SKM-1 (cell line): Measurements from ENCODE around the gene NPIPA1.
"Not testable (repeated sequence)": the region's sequence is repeated elsewhere in the genome, so short reads cannot be mapped to it uniquely, and the experiment has no call there.

Experiments
- DNase-seq: peaks from one replicate; lab custom pipeline; 2025; ENCODE audit not compliant: unreplicated experiment; lab: John Stamatoyannopoulos, UW

The NPIPA1 gene

GRCh38 chr16:14937143-14937542 is at the start of gene NPIPA1:
Gene NPIPA1 (plus strand): TSS chr16:14937443. CDS start chr16:14937443, 0 bp downstream.
- DNase-seq: not testable (repeated sequence)

DNA sequence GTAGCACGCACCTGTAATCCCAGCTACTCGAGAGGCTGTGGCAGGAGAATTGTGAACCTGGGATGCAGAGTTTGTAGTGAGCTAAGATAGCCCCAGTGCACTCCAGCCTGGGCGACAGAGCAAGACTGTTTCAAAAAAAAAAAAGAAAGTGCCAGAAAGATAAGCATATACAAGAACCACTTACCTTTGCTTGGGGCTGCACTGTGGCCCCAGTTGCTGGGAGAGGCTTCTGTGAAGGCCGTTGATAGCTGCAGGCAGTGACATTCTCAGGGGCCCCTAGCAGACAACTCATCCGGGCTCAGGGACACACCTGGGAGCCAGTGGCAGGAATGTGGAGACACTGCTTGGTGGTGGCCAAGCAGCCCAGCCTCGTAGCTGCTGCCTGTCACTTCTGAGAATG is 45.1 kb upstream of the NPIPA1 start:
- not testable (repeated sequence) for DNase-seq

DNA sequence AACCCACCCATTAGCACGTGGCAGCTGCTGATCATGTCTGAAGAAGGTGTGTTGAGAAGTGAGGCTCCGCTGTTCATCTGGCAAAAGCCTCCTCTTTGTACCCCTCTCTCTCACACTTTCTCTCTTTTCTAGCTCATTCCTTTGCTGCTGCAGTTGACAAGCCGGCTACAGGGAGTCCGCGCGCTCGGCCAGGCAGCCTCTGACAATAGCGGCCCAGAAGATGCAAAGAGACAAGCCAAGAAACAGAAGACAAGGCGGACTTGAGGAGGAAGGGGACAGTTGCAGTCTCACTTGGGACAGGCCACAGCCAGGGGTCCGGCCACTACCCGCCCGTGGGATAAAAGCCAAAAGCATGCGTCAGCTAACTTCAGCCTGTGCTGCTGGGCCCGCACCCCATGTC is 41.9 kb upstream of the NPIPA1 start:
- DNase-seq: not testable (repeated sequence)

DNA sequence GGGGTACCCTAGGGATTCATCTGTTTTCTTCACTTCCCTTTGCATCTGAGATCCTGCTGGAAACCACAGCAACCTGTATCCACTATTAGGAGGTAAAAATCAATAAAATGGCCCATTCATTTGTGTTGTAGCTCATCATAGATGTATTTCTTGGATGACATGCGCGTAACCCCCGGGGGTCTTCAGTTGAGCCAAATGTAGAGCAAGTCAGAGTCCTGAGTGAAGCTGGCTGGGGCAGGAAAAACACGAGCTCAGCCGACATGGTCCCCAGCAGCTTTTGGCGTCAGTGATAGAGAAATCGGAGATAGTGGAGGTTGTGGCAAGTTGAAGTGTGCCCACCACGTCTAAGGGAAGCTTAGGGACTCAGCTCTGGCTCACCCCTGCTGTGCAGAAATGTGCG is 41.2 kb upstream of the NPIPA1 start:
- not testable (repeated sequence) for DNase-seq

DNA sequence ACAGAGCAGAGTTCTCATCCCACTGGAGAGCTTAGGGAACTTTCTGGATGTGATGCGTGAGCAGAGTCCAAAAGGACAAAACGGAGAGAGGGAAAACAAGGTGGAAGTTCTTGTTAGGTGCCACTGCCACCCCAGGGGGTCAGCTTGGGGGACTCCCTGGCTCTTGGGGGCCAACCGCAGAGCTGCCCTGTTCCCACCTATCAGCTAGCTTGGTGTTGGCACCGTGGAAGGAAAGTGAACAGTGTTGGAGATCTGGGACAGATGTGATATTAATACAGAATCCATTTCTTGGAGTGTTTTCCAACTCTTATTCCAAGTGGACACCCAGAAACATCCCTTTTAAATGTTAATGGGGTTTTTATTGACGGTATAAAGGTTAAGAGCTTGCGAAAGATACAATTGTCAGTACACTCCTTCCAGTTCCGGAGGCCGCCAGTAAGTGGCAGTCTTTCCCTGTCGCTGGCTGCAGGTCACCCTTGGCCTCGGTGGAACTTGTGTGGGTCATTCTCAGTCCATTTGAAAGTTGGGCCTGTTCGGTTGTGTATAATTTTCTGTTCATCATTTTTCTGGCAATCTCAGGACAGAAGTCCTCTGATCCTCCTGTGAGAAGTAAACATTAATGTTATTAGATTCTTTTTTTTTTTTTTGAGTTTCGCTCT is 40.1 kb upstream of the NPIPA1 start:
- not testable (repeated sequence) for DNase-seq

DNA sequence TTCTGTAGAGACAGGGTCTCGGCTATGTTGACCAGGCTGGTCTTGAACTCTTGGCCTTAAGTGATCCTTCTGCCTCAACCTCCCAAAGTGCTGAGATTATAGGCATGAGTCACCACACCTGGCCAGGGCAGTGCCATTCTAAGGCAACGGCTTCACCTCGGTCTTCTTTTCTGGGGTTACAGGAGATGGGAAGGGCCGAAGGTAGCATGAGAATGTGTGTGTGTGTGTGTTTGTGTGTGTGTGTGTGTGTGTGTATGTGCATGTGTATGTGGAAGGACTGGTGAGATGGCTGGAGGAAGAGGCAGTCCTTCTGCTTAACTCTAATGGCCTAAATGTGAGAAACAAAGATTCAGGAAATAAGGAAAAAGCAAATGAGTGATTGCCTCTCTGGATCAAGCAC is 39.1 kb upstream of the NPIPA1 start:
- DNase-seq: not testable (repeated sequence)

- DNase-seq: not testable (repeated sequence)
These were observed 33.9 kb upstream of the NPIPA1 start for GRCh38 chr16:14903191-14903957.

DNA sequence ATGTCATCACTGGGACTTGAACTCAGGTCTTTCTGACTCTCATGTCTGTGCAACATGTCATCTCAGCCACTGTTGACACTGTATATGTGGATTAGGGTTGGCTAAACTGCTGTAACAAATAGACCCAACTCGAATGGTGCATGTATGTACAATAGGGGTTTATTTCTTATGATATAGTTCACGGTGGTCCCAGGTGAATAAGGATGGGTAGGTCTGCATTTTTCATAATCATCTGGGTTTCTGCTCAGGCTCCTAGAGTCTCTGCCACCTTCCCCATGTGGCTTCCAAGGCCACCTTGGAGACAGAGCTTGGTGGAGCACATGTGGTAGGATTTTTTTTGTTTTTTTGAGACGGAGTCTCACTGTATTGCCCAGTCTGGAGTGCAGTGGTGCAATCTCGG is 27.5 kb upstream of the NPIPA1 start:
- not testable (repeated sequence) for DNase-seq

GRCh38 chr16:14910833-14911629 is 26.2 kb upstream of the NPIPA1 start:
- DNase-seq: not testable (repeated sequence)

GRCh38 chr16:14911954-14912353 is 25.3 kb upstream of the NPIPA1 start:
- DNase-seq: not testable (repeated sequence)

DNA sequence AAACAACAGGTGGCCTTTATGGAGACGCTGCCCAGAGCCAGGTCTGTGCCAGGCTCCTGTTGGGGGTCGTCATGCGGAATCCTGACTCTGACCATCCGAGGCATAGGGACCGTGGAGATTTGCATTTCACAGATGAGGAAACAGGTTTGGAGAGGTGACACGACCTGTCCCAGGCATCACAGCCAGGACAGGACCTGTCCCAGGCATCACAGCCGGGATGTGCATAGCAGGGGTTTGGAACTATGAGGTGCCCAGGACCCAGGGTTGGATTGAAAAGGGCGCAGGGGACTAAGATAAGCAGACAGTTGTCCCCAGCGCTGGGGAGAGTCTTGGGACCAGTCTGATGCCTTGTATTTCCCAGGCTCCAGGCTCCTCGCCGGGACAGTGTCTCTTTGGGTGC is 24.7 kb upstream of the NPIPA1 start:
- not testable (repeated sequence) for DNase-seq

DNA sequence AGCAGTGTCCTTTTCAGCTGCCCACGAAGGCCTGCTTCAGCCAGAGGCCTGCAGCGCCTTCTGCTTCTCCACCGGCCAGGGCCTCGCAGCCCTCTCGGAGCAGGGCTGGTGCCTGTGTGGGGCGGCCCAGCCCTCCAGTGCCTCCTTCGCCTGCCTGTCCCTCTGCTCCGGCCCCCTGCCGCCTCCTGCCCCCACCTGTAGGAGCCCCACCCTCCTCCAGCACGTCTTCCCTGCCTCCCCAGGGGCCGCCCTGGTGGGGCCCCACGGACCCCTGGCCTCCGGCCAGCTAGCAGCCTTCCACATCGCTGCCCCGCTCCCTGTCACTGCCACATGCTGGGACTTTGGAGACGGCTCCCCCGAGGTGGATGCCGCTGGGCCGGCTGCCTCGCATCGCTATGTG is 18.7 kb upstream of the NPIPA1 start:
- not testable (repeated sequence) for DNase-seq

GRCh38 chr16:14919837-14920600 is 17.2 kb upstream of the NPIPA1 start:
- DNase-seq: not testable (repeated sequence)

DNA sequence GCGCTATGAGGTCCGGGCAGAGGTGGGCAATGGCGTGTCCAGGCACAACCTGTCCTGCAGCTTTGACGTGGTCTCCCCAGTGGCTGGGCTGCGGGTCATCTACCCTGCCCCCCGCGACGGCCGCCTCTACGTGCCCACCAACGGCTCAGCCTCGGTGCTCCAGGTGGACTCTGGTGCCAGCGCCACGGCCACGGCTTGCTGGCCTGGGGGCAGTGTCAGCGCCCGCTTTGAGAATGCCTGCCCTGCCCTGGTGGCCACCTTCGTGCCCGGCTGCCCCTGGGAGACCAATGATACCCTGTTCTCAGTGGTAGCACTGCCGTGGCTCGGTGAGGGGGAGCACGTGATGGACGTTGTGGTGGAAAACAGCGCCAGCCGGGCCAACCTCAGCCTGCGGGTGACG is 15.0 kb upstream of the NPIPA1 start:
- DNase-seq: not testable (repeated sequence)

DNA sequence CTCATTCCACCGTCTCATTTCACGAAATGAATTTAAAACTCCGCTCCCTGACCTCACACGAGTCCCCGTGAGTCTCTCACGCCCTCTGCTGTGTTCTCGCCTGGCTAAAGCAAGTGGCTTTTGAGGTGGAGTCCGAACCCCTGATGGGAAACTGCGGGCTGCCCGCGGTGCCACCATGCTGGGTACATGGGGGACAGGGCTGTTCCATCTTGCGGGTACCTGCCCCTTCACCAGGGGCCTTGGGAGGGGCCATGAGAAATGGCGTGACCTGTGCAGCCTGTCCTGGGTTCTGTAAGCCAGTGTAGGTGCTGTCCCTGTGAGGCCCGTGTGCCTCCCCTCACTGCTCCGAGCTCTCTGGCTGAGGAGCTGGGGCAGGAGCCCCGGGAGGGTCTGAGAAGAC is 14.3 kb upstream of the NPIPA1 start:
- not testable (repeated sequence) for DNase-seq

DNA sequence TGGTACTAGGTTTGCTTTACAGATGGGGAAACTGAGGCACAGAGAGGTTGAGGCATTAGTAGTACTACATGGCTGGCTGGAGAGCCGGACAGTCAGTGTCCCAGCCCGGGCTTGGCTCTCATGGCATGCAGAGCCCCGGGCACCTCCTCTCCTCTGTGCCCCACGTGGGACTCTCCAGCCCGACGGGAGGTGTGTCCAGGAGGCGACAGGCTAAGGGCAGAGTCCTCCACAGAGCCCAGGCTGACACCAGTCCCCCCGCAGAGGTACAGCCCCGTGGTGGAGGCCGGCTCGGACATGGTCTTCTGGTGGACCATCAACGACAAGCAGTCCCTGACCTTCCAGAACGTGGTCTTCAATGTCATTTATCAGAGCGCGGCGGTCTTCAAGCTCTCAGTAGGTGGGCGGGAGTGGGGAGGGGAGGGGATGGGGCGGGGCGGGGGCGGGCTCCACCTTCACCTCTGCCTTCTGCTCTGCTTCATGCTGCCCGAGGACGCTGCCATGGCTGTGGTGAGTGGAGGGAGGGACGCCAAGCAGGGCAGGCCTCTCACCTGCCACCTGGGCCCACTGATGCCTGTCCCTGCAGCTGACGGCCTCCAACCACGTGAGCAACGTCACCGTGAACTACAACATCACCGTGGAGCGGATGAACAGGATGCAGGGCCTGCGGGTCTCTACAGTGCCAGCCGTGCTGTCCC is 13.7 kb upstream of the NPIPA1 start:
- not testable (repeated sequence) for DNase-seq

- not testable (repeated sequence) for DNase-seq
These were observed 12.9 kb upstream of the NPIPA1 start for GRCh38 chr16:14924359-14924758.

DNA sequence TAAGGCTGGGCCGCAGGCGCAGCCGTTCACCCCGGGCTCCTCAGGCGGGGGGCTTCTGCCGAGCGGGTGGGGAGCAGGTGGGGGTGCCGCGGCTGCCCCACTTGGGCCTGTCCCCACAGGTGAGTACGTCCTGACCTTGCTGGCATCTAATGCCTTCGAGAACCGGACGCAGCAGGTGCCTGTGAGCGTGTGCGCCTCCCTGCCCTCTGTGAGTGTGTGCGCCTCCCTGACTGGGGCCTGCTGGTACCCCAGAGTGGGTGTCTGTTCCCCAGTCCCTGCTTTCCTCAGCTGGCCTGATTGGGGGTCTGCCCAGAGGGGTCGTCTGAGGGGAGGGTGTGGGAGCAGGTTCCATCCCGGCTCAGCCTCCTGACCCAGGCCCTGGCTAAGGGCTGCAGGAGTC is 12.3 kb upstream of the NPIPA1 start:
- DNase-seq: not testable (repeated sequence)

DNA sequence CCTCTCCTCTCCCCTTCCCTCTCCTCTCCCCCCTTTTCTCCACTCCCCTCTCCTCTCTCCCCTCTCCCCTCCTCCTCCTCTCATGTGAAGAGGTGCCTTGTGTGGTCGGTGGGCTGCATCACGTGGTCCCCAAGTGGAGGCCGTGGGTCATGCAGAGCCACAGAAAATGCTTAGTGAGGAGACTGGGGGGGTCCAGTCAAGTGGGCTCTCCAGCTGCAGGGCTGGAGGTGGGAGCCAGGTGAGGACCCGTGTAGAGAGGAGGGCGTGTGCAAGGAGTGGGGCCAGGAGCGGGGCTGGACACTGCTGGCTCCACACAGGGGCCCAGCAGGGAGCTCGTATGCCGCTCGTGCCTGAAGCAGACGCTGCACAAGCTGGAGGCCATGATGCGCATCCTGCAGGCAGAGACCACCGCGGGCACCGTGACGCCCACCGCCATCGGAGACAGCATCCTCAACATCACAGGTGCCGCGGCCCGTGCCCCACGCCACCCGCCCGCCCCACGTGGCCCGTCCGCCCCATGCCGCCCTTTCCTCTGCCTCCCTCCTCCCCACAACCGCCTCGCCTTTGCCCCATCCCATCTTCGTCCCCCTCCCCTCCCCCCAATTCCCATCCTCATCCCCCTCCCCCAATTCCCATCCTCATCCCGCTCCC is 9.1 kb upstream of the NPIPA1 start:
- DNase-seq: not testable (repeated sequence)

GRCh38 chr16:14929176-14929575 is 8.1 kb upstream of the NPIPA1 start:
- not testable (repeated sequence) for DNase-seq
